Cardiac fibroblast (primary cell): ENCODE measurements around the gene PRIMA1.

ENCODE experiments used
- DNase-seq, 2 donors: peaks; one replicate each; pipeline versions ENCODE4 v3.0.0 to v3.0.0-alpha.2; 2010; ENCODE audit warnings: low read depth in 2 of 2
- H3K4me3 ChIP-seq, 2 donors: replicated peaks in 1 of 2; 1 replicate in 1 of 2; 2 replicates in 1 of 2; pipeline ENCODE4 v1.5.1; 2011; ENCODE audit warnings: low read depth in 2 of 2, low read length in 2 of 2, mild to moderate bottlenecking in 2 of 2, moderate library complexity in 1 of 2
- CTCF ChIP-seq: IDR thresholded peaks from one replicate; pipeline ENCODE4 v1.5.1; 2011; ENCODE audit warnings: low read depth, mild to moderate bottlenecking, low read length, inconsistent platforms

Gene PRIMA1

DNA sequence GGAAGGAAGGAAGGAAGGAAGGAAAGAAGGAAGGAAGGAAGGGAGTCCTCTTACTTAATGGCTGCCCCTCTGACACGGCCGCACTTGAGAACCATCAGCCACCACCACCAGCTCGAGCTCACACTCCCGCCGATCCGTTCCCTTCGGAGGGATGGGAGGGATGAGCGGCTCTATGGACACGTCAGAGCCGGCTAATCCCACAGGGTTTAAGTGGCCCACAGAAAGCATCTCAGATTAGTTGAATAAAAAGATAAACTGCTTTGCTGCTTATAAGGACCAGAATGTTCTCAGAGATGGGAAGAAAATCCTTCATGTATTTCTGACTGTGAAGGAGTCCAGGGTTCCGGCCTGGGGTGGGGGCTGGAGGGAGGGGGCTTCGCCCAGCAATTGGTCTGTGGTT is 31.1 kb downstream of the PRIMA1 start:
- DNase-seq, result no peak
- TF ChIP-seq CTCF, result no peak
- H3K4me3 ChIP-seq, result no peak overlapping the region

GRCh38 chr14:93753647-93754046 is 34.6 kb downstream of the PRIMA1 start:
- no peak for DNase-seq
- TF ChIP-seq CTCF, result no peak
- H3K4me3 ChIP-seq, result no peak overlapping the region

DNA sequence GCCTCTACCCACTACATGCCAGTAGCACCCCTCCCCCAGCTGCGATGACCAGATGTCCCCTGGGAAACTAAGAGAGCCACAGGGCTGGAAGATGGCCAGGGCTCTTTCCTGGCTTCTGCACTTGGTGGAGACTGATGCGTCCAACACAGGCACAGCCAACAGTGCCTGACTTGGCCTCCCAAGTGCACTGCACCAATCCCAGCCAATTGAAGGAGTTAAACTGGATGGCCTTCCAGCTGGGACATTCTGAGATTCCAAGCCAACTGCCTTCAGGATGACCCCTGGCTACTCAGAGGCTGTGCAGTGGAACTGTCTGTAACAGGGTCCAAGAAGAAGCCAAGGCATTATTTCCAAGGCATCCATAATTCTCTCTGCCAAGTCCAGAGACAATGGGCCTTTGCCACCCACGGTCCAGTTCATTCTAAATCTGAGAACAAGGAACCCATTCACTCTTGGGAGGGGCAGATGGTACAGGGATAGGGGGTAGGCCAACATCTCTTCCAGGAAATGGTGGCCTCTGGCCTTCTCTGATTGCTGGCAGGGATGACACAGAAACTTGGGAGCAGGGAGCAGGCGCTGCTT is 35.2 kb downstream of the PRIMA1 start:
- H3K4me3 ChIP-seq, result no peak overlapping the region
- no peak for TF ChIP-seq CTCF
- DNase-seq, result no peak

GRCh38 chr14:93751946-93752655 is 36.2 kb downstream of the PRIMA1 start:
- TF ChIP-seq CTCF, result no peak
- DNase-seq, result no peak
- H3K4me3 ChIP-seq, result no peak overlapping the region

DNA sequence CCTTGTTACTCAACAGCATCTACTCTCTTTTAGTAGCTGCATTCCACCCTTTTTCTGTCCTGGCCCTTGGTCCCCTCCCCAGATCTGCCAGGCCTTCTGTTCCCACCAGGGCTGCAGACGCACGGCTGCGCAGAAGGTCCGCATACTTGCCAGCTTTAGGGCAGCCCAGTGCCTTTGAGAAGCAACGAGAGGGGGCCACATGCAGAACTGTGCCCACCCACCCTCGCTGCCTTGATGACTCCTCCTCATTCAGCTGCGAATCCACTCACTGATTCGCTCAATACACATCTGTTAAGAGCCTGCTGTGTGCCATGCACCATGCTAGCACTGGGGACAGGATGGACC is 39.2 kb downstream of the PRIMA1 start:
- no peak for DNase-seq
- H3K4me3 ChIP-seq, result no peak overlapping the region
- TF ChIP-seq CTCF, result no peak

GRCh38 chr14:93748208-93749075 is 39.8 kb downstream of the PRIMA1 start:
- no peak for TF ChIP-seq CTCF
- no peak overlapping the region for H3K4me3 ChIP-seq
- DNase-seq, result no peak
